HL-60 (cell line): Measurements from ENCODE around the gene TMEM179.

Experiments used
- CTCF ChIP-seq: IDR thresholded peaks from one replicate; pipeline ENCODE4 v1.5.1; 2011; ENCODE audit warnings: low read length, control low read depth, inconsistent platforms; ENCODE audit not compliant: insufficient read depth
- POLR2AphosphoS5 ChIP-seq: IDR thresholded peaks from 2 replicates; pipeline ENCODE4 v1.6.1; 2012; ENCODE audit warnings: low read depth
- SPI1 ChIP-seq: IDR thresholded peaks from 2 replicates; pipeline ENCODE4 v1.6.1; 2012; ENCODE audit warnings: low read depth, mild to moderate bottlenecking, borderline replicate concordance

GRCh38 chr14:104634138-104634760, 29.7 kb upstream of the TMEM179 start:
- no peak for TF ChIP-seq CTCF
- no peak for TF ChIP-seq SPI1
- no peak for TF ChIP-seq POLR2AphosphoS5
